NCI-H2107 treated with DMSO at 0.1 percent for 48 hours (cell line): ENCODE results near the gene NRM.
"Not testable (repeated sequence)": the region's sequence is repeated elsewhere in the genome, so short reads cannot be mapped to it uniquely, and the experiment has no call there.

Experiments used
- DNase-seq: peaks from one replicate; lab custom pipeline; 2025; ENCODE audit not compliant: unreplicated experiment; lab: John Stamatoyannopoulos, UW

The NRM gene

GRCh38 chr6:30690403-30691207, at the start of gene NRM:
NRM (minus strand) TSS chr6:30690984; CDS start chr6:30690974, 10 bp downstream.
- peak; percentile 50 for DNase-seq

GRCh38 chr6:30740540-30740870, 49.7 kb upstream of the NRM start:
- no peak for DNase-seq

GRCh38 chr6:30738532-30738931, 47.7 kb upstream of the NRM start:
- no peak for DNase-seq

- no peak for DNase-seq
These were observed 45.0 kb upstream of the NRM start for GRCh38 chr6:30735668-30736314.

GRCh38 chr6:30732237-30732943, 41.6 kb upstream of the NRM start:
- no peak for DNase-seq

- DNase-seq: peak; percentile 77
These were observed 40.0 kb upstream of the NRM start for GRCh38 chr6:30730601-30731435.

GRCh38 chr6:30727920-30728553, 37.3 kb upstream of the NRM start:
- DNase-seq: no peak

GRCh38 chr6:30726506-30727413, 36.0 kb upstream of the NRM start:
- no peak for DNase-seq

GRCh38 chr6:30725713-30726505, 35.1 kb upstream of the NRM start:
- DNase-seq: no peak

GRCh38 chr6:30724906-30725667, 34.3 kb upstream of the NRM start:
- no peak for DNase-seq

- DNase-seq: not testable (repeated sequence)
These were observed 33.3 kb upstream of the NRM start for GRCh38 chr6:30723843-30724741.

- not testable (repeated sequence) for DNase-seq
These were observed 32.5 kb upstream of the NRM start for GRCh38 chr6:30723159-30723842.

GRCh38 chr6:30722280-30723112, 31.7 kb upstream of the NRM start:
- peak; percentile 36 for DNase-seq

- DNase-seq: not testable (repeated sequence)
These were observed 31.2 kb upstream of the NRM start for GRCh38 chr6:30722025-30722279.

- peak; percentile 30 for DNase-seq
These were observed 30.6 kb upstream of the NRM start for GRCh38 chr6:30721198-30722024.
